Astrocyte of the spinal cord (primary cell): ENCODE results near the gene VWA5A.

Experiments
- DNase-seq: peaks from one replicate; pipeline ENCODE4 v3.0.0; 2011; ENCODE audit warnings: low read depth, low spot score
- H3K4me3 ChIP-seq: 2 replicates; pipeline ENCODE4 v1.5.1; 2011; ENCODE audit warnings: low read depth, mild to moderate bottlenecking, low read length, moderate library complexity
- in situ Hi-C: cut with HindIII; loops from 2 replicates; pipeline ENCODE4 v1.10.0; 2017; ENCODE audit warnings: low sequenced_read_pairs
- TF ChIP-seq, protein P1 (sequence below): IDR thresholded peaks from 2 replicates; pipeline ENCODE4 v1.5.1; 2012; ENCODE audit warnings: low read depth, mild to moderate bottlenecking, low read length, inconsistent platforms

VWA5A gene

DNA sequence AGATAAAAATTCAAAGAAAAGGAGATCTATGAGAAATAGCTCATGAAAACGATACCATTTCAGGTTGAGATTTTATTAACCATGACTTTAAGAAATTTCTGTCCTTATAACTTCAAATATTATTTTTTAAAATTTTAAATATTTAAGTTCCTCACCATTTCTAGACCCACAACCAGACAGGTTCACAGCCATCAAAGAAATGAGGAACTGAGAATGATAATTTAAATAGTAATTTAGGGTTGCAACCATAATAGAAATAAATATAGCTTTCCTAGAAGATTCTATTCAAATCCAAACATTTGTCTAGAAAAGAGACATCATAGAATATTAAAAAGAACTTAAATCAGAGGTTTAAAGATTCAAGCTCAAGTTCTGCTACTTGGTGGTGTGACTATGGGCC is 5.9 kb upstream of the VWA5A start:
- H3K4me3 ChIP-seq = no peak overlapping the region

DNA sequence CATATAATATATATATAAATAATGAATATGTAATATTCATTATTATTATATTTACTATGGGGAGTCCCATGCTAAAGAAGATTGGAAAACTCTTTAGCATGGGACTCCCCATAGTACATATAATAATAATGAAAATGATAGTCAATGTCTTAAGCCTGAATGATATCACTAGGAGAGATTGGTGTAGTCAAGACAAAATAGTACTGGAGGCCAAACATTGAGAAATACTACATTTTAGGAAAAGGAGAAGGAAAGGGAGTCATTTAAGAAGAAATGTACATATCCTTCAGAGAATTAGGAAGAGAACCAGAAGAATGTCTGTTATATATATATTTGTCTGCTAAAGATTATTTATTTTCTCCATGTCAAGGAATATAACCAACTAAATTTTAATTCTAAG is 5.0 kb upstream of the VWA5A start:
- in situ Hi-C loops = no loop called here
- H3K4me3 ChIP-seq = no peak overlapping the region
- TF ChIP-seq, protein P1, sequence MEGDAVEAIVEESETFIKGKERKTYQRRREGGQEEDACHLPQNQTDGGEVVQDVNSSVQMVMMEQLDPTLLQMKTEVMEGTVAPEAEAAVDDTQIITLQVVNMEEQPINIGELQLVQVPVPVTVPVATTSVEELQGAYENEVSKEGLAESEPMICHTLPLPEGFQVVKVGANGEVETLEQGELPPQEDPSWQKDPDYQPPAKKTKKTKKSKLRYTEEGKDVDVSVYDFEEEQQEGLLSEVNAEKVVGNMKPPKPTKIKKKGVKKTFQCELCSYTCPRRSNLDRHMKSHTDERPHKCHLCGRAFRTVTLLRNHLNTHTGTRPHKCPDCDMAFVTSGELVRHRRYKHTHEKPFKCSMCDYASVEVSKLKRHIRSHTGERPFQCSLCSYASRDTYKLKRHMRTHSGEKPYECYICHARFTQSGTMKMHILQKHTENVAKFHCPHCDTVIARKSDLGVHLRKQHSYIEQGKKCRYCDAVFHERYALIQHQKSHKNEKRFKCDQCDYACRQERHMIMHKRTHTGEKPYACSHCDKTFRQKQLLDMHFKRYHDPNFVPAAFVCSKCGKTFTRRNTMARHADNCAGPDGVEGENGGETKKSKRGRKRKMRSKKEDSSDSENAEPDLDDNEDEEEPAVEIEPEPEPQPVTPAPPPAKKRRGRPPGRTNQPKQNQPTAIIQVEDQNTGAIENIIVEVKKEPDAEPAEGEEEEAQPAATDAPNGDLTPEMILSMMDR = no peak
- DNase-seq = no peak

More for the DNA sequence above, 5.9 kb upstream of the VWA5A start:
- in situ Hi-C loops = no loop called here
- DNase-seq = no peak
- TF ChIP-seq, protein P1 = no peak

DNA sequence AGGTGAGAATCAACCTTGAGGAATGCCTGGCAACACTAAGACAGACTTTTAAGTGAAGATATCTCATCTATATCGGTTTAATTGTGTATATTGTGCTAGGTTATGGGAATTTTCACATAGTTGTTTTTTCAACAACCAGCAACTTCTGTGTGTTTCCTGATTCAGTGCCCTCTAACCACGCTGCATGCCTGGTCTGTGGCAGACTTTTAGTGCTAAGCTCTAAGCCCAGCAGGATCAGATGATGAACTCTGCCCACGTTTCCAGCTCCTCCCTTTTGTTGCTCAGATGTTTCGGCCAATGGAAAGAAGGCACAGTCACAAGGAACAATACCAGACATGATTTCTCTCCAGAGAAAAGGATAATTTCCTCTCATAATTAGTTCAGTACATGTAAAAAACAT is 1.4 kb upstream of the VWA5A start:
- in situ Hi-C loops = no loop called here
- no peak overlapping the region for H3K4me3 ChIP-seq
- TF ChIP-seq, protein P1 = no peak
- peak; percentile 40 for DNase-seq

DNA sequence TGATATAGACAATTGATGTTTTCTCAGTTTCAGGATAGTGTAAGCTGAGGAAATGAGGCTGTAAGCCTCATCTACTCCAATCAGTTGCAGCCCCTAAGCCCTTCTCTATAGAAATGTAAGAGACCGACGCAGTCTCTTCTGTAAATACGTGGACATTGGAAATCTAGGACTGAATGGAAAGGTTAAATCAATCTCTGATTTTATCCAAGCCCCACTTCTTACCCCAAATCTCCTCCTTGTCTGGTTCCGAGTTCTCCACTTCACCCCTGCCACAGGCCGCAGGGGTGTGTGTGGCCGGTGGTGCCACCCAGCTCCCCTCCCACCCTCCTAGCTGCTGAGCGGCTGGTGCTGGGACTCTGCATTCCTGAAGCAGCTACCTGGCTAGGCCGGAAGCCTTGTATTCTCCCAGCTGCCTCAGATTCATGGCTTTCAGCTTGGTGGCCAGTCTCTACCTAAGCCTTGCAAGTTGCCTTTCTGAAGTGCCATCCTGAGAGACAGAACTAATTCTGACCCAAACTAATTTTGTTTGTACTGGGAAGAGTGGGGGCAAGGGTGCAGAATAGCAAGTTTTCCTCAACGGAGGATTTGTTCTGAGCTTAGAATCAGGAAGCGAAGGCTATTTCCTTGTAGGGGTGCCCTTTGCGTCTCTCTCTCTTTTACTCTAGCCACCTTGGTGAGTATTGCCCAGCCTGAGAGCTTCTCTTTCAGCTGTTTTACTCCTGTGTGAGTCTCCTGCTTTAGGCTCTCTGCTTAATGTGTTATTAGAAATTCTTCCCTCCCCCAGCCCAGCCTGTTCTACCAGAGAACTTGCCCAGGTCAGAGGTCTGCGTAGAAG is 749 bp downstream of the VWA5A start:
- in situ Hi-C loops = no loop called here
- TF ChIP-seq, protein P1 = no peak
- no peak for DNase-seq
- peak overlapping the region; percentile 66 for H3K4me3 ChIP-seq

DNA sequence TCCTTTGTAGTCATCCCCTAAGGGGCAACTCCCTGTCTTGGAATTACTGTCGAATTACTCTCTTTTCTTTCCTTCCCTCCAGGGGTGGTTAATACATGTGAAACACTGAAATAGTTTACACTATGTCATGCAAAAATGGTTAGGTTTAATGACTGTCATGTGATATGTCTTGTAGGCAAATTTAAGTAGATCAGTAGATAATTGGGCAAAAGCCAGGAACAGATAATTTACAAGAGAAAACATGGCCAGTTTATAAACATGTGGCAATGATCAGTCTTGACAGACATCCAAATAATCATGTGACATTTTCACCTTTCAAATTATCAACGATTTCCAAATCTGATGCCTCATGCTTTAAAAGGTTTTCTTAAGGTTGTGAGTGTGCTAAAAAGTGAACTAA is 3.9 kb downstream of the VWA5A start:
- in situ Hi-C loops = no loop called here
- no peak for DNase-seq
- H3K4me3 ChIP-seq = no peak overlapping the region
- TF ChIP-seq, protein P1 = no peak

DNA sequence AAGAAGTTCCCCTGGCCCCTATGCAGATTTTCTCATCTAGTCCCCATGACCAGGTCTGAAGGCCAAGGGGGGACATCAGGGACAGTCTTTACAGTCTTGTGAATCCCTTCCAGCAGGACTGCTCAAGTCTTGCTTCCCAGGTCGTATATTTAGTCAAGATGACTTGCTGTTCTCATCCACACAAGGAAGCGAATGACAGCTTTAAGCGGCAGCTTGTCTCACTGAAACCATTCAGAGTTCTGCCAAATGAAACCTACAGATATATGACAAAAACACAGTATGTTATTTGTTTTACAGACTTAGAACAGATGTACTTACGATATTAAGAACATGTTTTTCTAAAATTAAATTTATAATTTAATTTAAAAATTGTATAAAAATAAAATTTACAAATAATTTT is 5.6 kb downstream of the VWA5A start:
- no peak overlapping the region for H3K4me3 ChIP-seq
- TF ChIP-seq, protein P1 = no peak
- DNase-seq = no peak
- in situ Hi-C loops = no loop called here
